Hypothalamus (tissue), 51 donors: ENCODE results near the gene CADPS2.
"Not testable (repeated sequence)": the region's sequence is repeated elsewhere in the genome, so short reads cannot be mapped to it uniquely, and the experiment has no call there.

ENCODE experiments used
- DNase-seq, 51 donors: peaks; one replicate each; lab custom pipeline; 2025; lab: John Stamatoyannopoulos, UW

Gene CADPS2

DNA sequence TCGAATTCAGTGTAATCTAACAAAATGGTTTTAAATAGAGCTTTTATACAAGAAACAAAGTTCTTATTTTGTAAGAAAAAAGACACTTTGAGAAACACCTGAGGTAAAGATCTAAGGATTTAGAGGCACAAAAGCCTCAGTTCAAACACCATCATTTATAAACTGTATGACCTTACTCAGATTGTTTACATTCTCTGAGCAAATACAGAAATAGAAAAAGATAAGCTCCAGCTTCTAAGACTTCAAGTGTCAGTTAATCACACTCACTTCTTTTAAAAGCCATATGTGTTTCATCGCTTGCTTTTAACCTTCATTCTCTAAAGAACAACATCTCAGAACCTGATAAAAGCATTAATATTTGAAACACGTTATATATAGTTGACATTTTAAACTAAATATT is 27.9 kb downstream of the CADPS2 start:
- DNase-seq: no peak

DNA sequence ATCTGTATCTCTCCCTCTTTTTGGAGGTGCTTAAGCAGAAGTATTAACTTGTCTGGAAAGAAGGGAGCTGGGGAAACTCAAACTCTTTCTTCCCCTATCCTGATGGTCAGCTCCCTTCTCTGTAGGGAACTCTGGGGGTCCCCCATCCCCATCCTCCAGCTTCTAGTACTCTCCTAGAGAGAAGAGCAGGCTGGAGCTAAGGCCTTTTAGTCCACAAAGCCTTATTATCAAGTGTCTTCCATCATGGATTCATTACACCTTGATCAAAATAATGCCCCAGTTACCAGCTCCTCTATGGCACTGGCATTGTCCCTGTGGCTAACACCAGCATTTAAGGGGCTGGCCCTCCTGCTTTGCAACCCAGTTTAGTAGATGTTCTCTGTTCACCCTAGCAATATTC is 35.7 kb downstream of the CADPS2 start:
- DNase-seq: no peak

DNA sequence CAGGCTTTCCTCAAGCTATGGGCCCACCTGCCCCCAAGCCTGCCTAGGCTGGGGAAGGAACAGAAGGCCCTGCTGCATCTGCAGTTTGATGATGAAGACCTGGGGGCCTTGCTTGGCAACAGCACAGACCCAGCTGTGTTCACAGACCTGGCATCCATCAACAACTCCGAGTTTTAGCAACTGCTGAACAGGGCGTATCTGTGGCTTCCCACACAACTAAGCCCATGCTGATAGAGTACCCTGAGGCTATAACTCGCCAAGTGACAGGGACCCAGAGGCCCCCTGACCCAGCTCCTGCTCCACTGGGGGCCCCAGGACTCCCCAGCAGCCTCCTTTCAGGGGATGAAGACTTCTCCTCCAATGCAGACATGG is 36.3 kb downstream of the CADPS2 start:
- DNase-seq: no peak

DNA sequence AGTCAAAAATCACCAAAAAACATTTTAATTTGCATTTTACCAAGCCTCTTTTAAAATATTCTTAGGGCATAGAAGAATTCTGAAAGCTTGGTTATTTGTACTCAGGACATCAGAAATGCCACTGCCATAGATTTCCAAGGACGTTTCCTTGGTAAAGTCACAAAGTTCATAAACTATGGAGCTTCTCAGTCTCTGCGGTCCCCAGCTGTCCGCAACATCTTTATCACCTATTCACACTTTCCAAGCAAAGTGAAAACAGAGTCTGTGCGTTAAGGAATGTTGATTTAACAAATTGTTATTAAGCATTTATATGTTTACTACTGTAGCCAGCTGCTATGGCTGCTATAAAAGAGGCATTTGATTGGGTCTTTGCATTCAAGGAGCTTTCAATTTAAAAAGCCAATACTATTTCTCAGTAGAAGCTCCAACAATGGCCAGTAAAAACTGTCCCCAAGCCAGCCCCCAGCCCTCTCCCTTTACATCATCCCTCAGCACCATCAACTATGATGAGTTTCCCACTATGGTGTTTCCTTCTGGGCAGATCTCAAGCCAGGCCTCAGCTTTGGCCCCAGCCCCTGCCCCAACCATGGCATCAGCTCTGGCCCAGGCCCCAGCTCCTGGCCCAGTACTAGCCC is 36.8 kb downstream of the CADPS2 start:
- no peak for DNase-seq

DNA sequence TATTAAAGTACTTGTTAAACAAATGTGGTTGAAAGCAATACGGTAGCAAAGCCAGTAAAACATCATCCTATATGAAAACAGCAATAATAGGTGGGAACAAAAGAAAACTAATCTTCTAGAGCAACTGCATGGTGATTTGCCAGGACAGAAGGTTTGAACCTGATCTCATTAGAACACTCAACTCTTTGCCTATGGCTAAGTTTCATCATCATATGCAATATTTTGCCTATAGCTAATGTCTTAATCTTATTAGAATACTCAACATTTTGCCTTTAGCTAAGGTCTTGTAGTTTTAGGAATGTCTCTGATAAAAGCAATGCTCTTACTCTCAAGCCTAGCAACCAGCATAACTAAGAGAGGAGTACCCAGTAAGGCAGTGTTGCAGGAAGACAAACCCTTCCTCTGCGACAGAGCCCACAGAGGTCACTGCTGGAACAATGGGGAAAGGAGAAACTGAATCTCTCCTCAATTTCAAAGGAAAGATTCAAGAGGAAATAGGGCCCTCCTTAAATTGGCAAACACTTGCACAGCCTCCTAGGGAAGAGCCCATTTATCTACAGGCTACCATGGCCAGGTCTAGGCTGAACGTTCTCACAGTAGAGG is 38.3 kb downstream of the CADPS2 start:
- no peak for DNase-seq

DNA sequence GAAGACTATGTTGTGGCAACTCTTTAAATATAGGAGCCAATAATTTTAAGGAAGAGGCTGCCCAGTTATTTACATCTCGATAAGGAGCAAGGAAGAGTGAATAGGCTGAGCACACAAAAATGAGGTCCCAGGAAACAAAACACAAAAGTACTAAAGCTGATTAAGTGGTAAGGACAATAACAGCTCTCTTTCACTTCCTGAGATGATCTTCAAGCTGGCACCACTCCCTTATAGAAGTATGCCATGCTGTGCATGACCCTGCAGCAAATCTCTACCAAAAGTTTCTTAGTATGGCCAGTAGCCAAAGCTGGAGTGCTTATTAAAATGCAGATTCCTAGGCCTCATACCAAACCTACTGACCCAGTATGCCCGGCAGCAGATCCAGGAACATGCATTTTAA is 39.7 kb downstream of the CADPS2 start:
- no peak for DNase-seq

DNA sequence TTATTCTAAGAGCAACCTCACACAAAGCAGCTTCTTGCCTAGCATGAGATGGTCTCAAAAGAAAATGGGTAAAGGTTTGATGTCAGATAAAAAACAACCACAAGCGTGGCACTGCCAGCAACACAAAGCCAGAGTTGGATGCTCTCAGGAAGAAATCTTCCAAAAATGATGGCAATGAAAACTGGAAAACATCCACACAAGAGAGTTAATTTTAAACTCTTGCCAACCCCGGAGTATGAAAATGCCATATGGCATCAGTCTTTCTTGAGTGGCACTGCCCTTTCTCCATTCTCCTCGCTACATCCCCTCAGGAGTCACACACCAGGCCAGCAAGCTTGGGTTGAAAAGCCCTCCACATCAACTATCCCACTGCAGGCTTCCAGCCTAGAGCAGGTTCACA is 41.0 kb downstream of the CADPS2 start:
- DNase-seq: no peak

DNA sequence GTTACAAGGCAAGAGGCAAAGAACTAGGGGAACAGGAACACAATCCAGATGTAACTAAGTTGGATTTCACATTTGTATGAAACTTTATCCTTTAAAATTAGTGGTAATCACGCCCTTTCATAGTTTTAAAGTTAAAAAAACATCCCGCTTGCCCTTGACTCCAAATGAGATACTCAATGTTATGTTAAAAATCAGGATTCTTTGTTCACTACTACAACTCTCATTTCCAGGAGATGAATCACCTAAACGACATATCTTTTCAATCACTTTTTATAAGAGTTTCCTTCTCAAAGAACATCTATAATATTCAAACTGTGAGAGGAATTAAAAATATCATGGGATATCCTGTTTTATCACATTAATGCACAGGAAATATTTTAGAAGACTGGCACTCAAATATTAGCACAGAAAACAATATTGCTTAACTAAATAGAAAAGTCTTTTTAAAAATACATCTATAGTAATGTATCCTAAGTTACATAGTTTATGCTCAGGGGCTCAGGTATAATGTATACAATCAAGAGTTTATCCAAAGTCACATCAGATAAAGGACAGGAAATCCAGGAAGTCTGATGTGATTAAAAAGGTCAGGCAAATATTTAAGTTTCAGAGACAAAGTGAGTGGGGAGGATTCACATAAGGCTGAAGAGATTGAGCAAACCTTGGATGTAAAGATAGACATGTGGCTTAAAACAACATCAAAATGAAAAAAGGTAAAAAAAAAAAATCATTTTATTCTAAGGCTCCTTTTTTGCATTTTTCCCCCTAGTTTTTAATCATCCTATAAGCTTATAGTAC is 41.9 kb downstream of the CADPS2 start:
- DNase-seq: no peak

DNA sequence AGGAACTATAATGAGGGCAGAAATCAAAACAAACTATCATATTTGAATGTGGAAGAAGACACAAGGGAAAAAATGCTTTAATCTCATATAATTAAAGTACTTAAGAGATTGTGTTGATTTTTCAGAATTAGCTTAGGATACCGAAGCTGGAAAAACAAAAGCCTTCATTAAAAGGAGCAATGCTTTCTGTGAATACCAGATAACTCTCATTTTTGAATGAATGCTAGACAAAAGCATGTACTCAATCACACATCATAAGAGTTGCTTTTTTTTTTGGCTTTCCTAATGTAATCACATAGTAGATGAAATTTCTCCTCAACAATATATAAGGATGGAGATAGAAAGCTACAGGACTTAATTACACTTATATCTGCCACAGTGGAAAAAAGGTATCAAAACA is 43.3 kb downstream of the CADPS2 start:
- DNase-seq: no peak

DNA sequence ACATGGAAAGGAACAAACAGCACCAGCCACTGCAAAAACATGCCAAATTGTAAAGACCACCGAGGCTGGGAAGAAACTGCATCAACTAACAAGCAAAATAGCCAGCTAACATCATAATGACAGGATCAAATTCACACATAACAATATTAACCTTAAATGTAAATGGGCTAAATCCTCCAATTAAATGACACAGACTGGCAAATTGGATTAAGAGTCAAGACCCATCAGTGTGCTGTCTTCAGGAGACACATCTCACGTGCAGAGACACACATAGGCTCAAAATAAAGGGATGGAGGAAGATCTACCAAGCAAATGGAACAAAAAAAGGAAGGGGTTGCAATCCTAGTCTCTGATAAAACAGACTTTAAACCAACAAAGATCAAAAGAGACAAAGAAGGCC is 50.0 kb downstream of the CADPS2 start:
- DNase-seq: not testable (repeated sequence)

DNA sequence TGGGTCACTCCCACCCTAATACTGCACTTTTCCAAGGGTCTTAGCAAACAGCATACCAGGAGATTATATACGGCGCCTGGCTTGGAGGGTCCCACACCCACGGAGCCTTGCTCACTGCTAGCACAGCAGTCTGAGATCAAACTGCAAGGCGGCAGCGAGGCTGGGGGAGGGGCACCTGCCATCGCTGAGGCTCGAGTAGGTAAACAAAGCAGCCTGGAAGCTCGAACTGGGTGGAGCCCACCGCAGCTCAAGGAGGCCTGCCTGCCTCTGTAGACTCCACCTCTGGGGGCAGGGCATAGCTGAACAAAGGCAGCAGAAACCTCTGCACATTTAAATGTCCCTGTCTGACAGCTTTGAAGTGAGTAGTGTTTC is 51.7 kb downstream of the CADPS2 start:
- DNase-seq: not testable (repeated sequence)

DNA sequence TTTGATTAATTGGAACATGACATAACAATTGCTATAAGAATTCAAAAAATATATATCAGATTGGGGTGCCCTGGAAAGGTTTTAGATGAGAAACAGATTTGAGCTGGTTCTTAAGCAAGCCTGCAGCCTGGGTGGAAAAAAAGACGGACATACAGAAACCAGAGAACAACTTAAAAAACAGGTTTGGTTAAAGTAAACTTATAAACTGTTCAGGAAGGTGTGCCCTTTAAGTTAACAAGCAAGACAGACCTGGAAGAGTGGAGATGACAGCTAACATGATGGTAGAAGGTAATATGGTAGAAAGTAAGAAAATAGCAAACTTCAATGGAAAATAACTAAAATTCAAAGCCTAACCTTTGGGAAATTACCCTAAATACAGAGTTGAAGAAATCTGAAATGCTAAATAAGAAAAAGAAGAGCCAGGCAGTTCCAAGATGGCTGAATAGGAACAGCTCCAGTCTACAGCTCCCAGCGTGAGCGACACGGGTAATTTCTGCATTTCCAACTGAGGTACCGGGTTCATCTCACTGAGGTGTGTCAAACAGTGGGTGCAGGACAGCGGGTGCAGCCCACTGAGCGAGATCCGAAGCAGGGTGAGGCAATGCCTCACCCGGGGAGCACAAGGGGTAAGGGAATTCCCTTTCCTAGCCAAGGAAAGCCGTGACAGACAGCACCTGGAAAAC is 52.2 kb downstream of the CADPS2 start:
- DNase-seq: no peak

DNA sequence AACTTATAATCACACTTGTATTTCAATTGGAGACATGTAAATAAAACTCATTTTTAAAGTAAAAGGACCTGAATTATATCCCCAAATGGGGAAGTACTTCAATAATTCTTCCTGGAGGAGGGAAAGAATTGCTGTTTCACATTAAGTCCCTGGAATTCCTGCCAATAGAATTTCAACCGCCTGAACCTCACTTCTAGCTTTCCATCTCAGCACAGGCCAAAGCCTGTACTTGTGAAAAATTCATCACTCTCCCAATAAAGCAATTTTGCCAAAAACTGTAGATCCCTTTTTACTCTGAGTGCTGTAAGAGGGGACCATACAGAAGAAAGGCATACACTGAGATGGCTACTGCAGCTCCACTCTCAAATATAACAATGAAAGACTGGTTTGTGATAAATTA is 54.8 kb downstream of the CADPS2 start:
- DNase-seq: no peak

DNA sequence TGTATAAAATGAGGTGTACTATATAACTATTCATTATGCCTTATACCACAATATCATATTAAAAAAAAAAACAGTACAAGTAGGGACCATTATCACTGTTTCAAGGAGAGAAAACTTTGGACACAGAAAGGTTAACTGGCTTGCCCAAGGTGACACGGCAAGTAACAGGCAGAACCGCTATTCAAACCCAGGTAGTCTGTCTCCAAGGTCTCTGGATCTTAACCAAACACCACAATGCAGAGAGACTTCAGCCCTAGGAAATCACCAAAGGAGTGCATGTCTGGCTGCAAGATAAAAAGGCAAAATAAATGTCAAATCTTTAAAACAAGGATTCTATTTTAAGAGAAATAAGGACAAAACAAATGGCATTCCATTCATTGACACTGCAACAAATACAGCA is 56.3 kb downstream of the CADPS2 start:
- DNase-seq: no peak

DNA sequence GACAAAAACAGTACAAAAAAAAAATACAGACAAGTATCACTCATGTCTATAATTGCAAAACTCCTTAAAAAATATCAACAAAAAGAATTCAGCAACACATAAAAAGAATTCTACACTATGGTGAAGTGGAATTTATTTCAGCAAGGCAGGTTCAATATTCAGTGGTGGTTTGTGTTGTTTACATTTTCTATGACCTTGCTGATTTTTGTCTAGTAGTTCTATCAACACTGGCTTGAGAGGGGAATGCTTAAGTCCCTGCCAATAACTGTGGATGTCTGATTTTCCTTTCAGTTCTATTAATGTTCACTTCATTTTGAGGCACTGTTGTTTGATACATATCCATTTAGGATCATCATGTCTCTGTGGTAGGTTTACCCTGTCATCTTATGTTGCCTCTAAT is 58.5 kb downstream of the CADPS2 start:
- no peak for DNase-seq

DNA sequence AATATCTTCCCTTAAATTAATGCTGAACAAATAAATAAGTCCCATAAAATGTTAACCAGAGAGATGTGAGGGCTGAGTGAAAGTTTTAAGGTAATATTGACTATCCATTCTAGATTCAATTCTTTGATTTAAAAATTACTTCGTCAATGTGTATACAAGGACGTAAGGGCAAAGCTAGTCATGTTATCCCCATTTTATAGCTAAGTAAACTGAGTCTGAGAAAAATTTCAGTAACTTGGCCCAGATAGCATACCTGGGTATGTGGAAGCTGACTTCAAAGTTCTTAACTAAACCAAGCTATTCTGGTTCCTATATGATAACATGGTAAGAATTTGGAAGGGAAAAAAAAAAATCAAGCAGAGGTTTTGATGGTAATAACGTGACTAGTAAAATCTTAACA is 72.4 kb downstream of the CADPS2 start:
- DNase-seq: no peak

DNA sequence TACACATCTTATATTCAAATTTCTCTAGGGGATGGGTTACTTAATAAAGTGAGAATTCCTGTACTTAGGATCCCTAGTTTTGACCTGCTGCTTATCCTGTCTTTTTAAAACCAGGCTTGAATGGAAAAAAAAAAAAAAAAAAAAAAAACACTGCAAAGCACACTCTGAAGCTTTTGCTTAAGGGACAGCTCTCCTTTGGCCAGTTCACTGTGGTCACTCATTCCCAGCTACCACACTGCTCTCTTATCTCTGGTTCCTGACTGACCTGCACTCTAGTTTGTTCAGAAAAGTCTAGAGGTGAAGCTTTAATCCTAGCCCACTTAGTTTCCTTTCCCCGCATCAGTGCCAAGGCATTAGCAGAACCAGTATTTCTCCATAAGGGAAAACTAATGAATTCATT is 82.4 kb downstream of the CADPS2 start:
- DNase-seq: no peak

DNA sequence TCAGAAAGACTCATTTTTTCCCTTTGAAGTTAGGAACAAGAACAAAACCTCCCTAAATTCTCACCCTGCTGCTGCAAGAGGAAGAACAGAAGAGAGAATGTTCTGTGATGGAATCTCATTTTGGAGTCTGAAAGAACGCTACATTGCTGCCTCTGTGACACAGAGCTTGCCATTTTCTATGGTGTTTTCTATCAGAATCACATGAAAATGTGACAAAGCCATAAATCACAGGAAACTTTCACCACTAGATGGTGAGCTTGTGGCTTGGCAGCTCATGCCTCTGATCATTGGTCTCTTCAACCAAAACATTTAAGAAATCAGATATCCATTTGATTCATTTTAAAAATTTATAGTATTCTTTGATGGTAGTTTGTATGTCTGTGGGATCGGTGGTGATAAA is 82.9 kb downstream of the CADPS2 start:
- DNase-seq: peak in 14 of 51 donors; percentile 1 to 41 (median 8)

DNA sequence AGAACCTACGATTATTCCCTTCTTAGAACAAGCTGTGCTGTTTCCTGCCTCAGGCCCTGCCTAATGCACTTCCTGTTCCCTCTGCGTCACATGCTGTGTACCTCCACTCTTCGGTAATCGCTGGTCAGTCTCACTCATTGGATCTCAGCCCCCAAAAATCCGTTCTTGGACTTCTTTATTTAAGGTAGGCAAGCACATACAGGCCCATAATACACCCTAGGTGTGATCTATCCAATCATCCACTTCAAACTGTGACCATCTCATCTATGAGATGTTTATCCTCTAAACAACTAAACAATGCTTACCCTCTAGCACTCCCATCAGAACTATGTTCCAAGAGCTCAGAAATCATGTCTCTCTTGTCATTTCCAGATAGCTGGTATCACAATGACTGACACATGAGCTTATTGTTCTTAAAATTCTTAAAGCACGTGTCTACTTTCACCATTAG is 83.9 kb downstream of the CADPS2 start:
- DNase-seq: peak in 7 of 51 donors; percentile 0 to 2 (median 1)

DNA sequence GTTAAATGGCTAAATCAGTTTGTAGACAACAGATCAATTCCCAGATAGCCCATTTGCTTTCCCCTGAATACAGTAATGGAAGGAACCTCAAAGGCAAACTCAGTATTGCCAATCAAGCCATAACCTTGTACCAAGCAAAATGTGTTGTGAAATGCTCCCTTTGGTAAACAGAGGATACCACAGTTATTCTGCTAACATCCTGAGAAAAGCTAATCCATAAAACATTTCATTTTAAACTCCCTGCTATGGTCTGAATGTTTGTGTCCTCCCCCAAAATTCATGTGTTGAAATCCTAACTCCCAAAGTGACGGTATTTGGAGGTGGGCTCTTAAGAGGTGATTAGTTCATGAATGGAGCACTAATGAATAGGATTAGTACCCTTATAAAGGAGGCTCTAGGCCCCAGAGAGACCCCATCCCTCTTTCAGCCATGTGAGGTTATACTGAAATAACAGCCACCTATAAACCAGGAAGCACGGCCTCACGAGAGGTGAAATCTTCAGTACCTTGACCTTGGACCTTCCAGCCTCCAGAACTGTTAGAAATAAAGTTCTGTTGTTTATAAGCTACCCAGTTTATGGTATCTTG is 94.2 kb downstream of the CADPS2 start:
- DNase-seq: no peak

DNA sequence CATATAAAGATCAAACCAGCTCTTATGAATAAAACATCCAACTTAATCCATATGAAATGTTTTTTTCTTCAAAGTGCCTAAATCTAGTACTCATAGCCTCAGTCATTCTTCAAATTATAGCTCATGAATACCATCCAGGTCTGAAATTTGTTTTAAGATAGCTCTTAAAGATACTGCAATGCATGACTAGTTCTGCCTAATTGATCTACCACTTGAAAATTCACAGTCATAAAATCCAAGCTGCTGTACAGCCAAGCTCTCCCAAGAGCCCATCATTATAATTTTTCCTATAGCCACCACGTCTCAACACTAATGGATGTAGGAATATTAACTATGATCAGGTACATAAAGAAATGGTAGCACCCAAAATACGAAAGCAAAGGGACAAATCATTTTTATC is 95.7 kb downstream of the CADPS2 start:
- no peak for DNase-seq
